HT-29 (cell line): ENCODE measurements around the gene PLEKHO1. TPM values are rescaled to one million over a fixed set of nuclear protein-coding genes. Genes with fewer than 3 reads are reported as not detected.
"Not testable (repeated sequence)": the region's sequence is repeated elsewhere in the genome, so short reads cannot be mapped to it uniquely, and the experiment has no call there.

ENCODE experiments used
- DNase-seq: peaks from one replicate; pipeline ENCODE4 v3.0.0-alpha.2; 2015; ENCODE audit warnings: low spot score
- total RNA-seq: library from RNA; depleted of rRNA; stranded (reverse); fragments of >200 nt; shearing (Covaris generic); gene quantifications from 2 replicates; pipeline ENCODE4 v1.2.3, GENCODE V29; 2014; rRNA removed

The PLEKHO1 gene, protein sequence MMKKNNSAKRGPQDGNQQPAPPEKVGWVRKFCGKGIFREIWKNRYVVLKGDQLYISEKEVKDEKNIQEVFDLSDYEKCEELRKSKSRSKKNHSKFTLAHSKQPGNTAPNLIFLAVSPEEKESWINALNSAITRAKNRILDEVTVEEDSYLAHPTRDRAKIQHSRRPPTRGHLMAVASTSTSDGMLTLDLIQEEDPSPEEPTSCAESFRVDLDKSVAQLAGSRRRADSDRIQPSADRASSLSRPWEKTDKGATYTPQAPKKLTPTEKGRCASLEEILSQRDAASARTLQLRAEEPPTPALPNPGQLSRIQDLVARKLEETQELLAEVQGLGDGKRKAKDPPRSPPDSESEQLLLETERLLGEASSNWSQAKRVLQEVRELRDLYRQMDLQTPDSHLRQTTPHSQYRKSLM
- 0.05 and 0.18 TPM in 2 replicates for total RNA-seq

DNA sequence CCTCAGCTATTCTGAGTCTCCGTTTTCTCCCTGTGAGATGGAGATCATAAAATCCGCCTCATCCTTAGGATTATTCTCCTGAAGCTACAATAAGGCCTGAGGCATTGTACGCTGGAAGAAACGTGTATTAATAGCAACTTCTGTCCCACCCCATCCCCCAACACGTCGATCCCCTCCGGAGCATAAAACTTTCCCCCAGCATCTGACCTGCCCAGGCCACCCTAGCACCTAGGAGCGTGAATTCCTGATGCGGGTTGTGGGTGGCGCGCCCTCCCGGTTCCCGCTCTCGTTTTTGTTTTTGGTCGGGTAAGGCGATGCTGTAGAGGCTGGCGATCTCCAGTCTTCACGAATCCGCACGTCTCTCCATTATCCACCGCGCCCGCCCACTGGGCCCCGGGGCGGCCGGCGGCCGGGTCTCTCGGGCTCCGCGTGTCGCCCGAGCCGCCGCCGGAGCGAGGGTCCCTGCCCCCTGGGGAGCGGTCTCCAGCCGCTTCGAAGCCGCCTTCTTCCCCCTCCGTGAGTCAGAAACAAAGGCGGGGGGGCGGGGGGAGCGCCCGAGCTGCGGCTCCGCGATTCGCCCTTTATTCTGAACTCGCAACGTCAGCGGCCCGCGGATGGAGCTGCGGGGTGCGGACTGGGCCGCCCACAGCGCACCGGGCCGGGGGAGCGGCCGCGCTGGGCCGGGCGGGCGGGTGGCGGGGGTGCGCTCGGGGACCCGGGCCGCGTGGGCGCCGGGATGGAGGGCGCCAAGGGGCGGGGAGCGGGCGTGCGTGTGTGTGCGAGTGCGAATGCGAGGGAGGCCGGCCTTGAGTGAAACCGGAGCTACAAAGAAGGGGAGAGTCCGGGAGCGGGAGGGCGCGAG is at the start of gene PLEKHO1:
Gene PLEKHO1 (plus strand): TSS at position 646 of the 862 bp plus-strand sequence. CDS start 342 bp downstream, outside the sequence.
- no peak for DNase-seq

DNA sequence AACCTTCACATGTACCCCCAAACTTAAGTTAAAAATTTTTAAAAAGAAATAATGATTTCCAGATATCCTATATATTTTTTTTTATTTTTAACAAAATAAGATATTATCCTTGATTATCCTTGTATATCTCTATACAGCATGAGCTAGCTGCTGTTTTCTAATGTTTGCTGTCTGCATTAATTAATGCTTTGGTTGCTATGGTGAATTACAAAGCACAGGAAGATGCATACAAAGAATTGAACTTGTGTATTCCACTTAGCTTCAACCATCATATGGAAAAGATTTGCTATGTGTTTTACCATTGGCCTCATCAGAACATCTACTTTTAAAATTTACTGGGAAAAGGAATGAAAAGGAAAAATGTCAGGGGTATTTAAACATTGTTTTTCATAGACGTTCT is 46.7 kb upstream of the PLEKHO1 start:
- no peak for DNase-seq

DNA sequence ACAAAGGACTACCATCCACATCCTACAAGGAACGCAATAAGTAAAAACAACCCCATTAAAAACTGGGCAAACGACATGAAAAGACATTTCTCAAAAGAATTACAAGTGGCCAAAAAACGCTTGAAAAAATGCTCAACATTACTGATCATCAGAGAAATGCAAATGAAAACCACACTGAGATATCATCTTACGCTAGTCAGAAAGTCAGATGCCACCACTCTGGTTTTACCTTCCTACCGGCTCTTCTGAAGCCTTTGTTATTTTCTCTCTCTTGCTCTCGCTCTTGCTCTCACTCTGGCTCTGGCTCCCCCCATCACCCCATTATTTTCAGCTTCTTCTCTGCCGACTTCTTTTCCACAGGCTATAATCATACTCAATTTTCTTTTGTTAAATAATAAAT is 43.4 kb upstream of the PLEKHO1 start:
- no peak for DNase-seq

DNA sequence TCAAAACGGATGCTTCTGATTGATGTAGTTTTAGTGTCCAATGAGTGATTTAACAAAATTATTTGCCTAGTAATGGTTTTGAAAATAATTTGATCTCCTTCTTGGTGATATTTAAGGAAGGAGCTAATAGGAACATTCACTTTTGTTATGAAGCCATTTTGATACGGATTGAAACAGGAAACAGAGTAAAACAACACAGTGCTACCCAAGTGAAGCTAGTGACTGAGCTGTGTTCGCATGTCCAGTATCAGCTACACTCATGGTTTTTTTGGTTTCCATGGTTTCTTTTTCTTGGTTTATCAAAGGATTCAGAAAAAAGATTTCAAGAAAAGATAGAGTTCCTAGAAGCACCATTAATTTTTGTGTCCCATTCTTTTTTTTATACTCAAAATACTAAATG is 40.1 kb upstream of the PLEKHO1 start:
- DNase-seq, result no peak

DNA sequence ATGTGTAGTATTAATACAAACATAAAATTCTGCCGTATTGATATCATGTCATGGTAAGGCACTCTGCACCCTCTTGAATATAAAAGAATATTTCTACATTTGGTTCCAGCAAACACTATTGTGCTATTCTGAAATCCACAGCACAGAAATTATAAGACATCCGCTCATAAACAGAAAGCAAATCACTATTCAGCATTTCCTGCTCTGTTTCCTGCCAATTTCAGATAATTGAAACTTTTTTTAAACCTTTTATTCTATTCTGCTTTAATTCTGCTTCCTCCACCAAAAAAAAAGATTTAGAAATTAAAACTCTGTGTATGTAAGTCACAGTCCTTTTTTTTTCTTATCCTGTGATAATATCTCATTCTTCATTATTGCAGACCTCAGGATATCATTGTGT is 39.6 kb upstream of the PLEKHO1 start:
- no peak for DNase-seq

DNA sequence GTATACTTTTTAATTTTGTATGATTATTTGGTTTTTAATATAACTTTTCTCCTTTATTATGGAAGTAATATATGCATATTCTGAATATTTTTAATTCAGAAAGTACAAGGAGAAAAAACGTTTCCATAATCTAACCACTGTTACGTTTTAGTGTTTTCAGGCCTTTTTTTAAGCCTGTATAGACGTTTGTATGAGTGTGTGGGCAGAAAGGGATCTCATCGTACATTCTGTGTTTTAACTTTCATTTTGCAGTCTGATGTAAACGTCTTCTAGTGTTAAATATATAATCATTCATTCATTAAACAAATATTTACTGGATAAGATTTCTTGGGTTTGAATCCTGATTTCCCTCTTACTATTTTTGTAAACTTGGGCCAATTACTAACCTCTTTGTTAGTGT is 38.0 kb upstream of the PLEKHO1 start:
- no peak for DNase-seq

DNA sequence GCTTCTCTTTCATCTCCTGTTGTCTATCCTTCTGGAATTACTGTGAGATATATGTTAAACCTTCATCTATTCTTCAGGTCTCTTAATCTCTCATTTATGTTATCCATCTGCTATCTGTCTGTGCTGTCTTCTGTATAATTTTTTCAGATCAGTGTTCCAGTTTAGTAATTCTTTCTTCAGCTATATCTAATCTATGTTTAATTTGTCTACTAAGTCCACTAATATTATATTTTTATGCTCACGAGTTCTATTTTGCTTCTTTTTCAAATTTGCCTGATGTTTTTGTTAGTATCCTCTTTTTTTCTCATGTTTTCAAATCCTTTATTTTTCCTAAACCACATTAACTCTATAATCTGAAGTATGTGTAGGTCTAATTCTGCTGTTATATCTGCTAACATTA is 34.6 kb upstream of the PLEKHO1 start:
- no peak for DNase-seq

DNA sequence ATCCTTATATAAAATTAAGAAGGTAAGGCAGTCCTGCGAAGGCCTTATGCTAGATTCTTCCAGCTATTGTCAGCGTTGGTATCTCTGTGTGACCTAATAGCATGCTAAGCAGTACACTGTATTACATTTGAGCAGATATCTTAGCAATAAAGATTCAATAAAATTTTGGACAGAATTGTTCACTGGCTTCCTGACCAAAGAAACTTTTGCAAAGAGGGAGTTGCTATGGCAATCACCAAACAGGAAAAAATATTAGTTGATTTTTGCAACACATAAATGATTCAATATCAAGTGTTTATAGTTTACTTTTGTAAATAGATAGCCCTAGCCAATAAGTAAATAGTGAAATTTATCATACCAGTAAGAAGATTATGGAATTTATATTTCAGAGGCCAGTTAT is 31.0 kb upstream of the PLEKHO1 start:
- no peak for DNase-seq

DNA sequence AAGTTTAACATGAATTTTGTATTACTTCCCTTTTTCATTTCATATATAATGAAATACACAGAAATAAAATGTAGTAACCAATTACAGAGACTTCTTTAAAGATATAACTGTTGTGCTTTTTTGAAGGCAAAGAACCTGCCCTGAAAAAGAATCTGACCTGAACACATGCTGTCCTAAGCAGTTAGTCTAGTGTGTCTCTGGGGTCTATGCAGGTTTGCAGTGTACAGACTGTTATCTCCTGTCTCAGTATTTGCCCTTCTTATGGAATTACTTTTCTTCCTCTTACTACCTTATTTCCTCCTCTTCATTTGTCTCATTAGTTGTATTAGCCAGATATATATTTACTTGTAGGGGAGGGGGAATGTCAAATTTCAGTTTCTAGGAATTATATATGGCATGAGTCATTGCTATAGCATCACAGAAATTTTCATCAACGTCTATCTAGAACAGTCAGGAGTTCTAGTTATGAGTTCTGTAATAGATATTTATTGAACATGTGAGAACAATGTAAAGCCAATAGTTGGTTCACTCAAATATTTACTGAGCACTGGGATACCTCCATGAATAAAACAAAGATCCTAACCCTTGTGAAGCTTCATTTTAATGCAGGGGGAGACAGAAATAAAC is 28.4 kb upstream of the PLEKHO1 start:
- no peak for DNase-seq

DNA sequence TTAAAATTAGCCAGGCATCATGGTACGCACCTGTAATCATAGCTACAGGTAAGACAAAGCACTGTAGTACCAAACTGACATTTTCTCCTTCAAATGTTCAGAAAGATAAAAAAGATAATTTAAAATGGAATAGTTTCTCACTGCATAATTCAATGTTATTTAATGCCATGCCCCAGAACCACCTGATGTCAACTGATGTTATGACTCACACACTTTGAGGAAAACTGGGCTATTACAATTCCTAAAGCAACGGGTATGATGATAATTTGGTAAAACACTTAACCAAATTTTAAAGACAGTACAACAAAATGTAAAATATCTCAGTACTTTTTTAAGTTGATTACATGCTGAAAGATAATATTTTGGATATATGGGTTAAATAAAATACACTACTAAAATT is 22.9 kb upstream of the PLEKHO1 start:
- no peak for DNase-seq

DNA sequence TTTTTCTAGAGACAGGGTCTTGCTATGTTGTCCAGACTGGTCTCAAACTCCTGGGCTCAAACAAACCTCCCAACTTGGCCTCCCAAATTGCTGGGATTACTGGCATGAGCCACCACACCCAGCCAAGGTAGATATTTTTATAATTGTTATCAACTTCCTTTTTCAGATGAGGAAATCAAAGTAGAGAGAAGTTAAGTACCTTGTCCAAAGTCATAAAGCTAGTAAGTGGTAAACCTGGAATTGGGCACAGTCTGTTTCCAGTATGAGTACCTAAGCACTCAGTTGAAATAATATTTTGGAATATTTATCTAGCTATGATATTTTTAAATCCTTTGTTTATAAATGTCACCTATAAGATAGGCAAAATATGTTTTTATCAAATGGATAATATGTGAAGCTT is 22.3 kb upstream of the PLEKHO1 start:
- no peak for DNase-seq

DNA sequence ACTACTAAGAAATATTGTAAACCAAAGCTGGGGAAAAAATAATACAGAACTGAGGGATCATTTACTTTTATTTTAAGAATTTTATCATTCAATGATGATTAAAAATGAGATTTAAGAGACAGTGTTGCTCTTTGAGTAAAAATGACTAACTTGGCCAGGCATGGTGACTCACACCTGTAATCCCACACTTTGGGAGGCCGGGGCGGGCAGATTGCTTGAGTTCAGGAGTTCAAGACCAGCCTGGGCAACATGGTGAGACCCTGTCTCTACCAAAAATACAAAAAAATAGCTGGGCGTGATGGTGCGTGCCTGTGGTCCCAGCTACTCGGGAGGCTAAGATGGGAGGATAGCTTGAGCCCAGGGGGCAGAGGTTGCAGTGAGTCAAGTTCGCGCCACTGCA is 21.8 kb upstream of the PLEKHO1 start:
- DNase-seq, result no peak

DNA sequence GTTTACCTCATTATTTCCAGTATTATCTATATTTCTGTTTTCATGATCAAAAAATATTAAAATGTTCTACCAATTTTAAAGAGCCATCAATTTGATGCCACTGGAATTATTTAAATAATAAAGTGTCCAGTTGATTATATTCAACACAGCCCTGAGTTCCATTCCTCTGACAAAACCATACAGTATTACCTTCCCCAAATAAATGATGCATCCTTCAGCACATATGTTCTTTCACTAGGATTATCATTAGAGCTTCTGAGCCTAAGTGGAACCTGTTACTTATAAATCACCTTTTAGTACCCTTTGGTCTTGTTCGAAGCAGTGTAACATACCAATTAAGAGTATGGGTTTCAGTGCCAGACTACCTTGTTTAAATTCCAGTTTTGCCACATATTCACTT is 17.3 kb upstream of the PLEKHO1 start:
- DNase-seq, result no peak

DNA sequence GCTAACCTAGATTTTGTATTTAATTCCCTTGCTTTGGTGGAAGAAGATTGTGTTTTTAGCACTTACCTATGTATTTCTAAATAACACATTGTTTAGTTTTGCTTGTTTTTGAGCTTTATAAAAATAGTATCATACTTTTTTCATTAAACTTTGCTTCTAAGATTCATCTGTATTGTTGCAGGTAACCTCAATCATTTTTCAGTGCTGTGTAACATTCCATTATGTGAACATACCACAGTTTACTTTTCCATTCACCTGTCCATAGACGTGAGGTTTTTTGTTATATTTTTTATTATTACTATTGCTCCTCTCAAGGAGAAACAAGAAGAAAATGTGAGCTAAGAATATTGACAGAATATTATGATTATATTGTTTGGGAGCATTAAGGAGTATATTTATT is 15.2 kb upstream of the PLEKHO1 start:
- no peak for DNase-seq

DNA sequence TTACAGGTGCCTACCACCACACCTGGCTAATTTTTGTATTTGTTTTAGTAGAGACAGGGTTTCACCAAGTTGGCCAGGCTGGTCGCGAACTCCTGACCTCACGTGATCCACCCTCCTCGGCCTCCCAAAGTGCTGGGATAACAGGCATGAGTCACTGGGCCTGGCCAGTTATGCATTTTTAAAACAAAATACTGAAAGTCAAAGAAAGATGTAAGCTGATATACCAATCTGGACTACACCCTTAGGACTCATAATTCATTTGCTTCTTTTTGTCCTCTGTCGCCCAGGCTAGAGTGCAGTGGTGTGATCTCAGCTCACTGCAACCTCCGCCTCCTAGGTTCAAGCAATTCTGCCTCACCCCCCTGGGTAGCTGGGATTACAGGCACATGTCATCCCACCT is 14.3 kb upstream of the PLEKHO1 start:
- not testable (repeated sequence) for DNase-seq

DNA sequence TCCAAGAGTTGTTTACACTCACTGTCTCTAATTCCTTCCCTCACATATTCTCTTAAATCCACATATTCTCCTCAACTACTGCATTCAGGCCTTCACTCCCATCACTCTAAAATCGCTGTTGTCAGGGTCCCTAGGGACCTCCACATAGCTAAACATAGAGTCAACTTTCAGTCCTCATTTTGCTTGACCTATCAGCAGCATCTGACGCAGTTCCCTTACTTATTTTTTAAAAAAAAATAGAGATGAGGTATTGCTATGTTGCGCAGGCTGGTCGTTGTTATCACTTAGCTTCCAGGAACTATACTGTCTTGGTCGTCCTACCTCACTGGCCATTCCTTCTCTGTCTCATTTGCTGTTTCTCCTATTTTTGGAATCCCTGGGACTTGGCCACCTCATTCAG is 11.7 kb upstream of the PLEKHO1 start:
- no peak for DNase-seq

DNA sequence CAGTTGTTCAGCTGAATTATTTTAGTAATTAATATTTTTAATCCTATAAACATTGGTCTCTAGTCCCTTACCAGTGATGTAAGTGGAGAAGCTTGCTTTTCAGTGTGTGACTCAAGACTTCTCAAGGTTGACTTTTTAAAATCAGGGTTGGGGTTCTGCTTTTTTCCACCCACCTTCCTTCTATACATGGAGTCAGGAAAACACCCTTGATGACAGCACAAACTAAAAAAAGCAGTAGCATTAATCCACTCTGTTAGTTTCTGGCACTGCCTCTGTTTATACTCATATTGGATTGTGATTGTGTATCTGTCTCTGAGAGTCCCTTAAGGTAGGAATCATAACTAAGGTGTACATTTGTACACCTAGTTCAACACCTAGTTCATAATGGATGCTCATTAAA is 8.3 kb upstream of the PLEKHO1 start:
- no peak for DNase-seq

DNA sequence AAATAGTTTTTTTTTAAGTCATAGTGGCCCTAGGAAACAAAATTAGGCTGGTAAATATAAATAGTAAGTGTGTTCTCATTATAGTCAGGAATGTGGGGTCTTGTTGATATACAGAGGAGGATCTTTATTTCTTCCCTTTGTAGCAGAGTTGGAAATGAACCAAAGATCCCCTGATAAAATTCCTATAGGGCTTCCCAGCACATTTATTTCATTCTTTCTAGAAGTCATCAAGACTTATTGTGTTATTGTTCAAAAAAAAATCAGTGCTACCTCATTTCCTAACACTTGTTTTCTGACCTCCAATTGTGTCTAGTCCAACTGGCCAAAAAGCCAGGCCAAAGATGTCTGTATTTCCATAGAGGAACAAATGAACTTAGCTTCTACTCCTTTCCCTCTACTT is 7.6 kb upstream of the PLEKHO1 start:
- no peak for DNase-seq

DNA sequence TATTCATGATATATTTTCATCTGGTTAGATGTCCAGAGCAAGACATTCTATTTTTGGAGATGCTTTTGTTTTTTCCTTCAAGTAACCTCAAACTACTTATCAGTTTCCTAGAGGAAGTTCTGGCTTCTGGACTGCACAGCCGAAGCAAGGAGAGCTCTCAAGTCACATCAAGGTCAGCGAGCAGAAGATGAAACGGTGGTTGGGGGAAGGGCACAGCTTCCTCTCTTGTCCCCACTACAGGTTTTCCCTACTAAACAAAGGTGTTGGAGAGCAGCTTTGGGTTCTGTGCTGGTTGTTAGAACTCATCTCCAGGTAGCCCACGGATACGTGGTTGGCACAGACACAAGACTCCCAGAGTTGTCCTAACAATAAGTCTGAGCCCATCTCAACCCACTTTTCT is 5.1 kb upstream of the PLEKHO1 start:
- DNase-seq, result no peak

DNA sequence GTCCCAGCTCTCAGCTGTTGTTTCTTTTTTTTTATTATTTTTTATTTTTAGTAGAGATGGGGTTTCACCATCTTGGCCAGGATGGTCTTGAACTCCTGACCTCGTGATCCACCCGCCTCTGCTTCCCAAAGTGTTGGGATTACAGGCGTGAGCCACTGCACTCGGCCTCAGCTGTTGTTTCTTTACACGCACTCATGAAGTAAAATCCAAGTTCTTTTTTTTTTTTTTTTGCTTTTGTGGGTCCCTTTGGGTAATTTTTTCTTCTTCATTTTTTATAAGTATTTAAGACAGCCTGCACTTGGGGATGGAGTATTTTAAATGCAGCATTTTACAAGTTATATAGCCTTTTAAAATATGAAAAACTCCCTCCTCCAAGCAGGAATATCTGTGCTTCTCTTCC is 3.7 kb upstream of the PLEKHO1 start:
- not testable (repeated sequence) for DNase-seq

DNA sequence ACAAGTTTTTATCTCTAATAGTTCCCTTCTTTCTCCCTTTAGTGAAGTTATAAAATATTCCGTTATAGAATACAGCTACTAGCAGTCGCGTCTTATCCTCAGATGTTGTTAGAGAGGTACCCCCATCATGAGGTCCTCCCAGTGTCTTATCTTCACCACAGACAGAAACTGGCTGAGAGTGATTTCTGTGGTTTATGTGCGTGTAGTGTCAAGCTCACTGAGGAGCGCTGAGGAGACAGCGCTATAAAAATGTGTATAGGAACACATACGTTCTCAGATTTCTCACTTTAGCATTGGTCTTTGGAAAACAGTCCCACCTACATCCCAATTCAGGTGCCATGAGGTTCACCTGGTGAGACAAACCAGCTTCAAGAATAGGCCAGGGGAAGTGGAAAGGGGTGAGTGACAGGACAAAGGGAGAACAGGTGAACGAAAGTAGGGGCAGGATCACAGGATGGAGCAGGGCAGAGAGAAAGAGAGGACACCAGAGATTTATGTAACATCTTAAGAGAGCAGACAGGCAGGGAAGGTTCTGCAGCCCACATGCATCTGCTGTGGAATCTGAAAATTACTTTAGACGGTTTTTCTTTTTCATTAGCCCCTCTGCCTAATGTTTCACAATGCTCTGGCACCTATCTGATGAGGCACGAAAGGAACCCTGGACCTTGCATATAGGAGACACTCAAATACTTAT is 2.7 kb upstream of the PLEKHO1 start:
- DNase-seq, result no peak

DNA sequence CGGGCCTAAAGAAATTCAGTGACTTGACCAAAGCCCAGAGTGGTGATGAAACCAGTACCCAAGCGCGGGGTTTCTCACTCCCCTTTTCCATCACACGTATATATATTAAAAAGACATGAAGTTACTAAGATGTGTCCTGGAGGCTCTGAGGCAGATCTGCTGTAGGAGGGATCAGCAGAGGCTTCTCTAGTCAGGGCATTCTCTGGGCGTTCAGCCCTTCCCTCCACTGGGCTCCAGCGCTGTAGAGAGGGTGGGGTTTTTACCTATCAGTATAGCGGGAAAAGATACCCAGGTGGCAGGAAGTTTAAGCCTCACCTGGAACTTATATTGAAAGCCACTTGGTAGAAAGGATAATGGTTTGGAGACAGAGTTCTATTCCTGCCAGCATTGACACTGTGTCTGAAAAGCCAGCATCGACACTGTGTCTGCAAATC is 862 bp upstream of the PLEKHO1 start:
- DNase-seq, result no peak
